Gastrocnemius medialis (tissue), 4 donors: ENCODE measurements around the gene PSORS1C2.

ENCODE experiments used
- POLR2A ChIP-seq, 2 donors: fragments of 450-650 bp; IDR thresholded peaks; one replicate each; pipeline ENCODE4 v1.6.1; 2017; ENCODE audit warnings: antibody characterized with exemption in 2 of 2, mild to moderate bottlenecking in 2 of 2, moderate library complexity in 2 of 2
- TF ChIP-seq, protein P1 (sequence below), 5 experiments: fragments of 450-650 bp in 3 of 5; fragments of 200-600 bp in 2 of 5; sonication (generic) in 2 of 5; IDR thresholded peaks in 4 of 5; conservative IDR thresholded peaks in 1 of 5; 1 replicate in 4 of 5; 2 replicates in 1 of 5; pipeline ENCODE4 v1.5.1; 2016 to 2019; ENCODE audit warnings: antibody characterized with exemption in 5 of 5, mild to moderate bottlenecking in 3 of 5, moderate library complexity in 3 of 5

DNA sequence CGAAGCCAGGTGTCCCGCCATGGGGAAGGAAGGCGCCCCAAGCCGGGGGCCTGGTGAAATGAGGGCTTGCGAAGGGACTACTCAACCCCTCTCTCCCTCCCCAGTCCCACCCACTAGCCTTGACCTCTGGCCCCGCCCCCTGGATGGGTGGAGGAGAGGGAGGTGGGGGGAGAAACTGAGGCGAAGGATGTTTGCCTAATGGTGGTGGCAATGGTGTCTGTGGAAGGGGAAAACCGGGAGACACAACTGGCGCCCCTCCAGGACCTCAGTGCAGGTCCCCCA, 31.7 kb upstream of the PSORS1C2 start, which contains the start of gene POU5F1:
- TF ChIP-seq, protein P1, sequence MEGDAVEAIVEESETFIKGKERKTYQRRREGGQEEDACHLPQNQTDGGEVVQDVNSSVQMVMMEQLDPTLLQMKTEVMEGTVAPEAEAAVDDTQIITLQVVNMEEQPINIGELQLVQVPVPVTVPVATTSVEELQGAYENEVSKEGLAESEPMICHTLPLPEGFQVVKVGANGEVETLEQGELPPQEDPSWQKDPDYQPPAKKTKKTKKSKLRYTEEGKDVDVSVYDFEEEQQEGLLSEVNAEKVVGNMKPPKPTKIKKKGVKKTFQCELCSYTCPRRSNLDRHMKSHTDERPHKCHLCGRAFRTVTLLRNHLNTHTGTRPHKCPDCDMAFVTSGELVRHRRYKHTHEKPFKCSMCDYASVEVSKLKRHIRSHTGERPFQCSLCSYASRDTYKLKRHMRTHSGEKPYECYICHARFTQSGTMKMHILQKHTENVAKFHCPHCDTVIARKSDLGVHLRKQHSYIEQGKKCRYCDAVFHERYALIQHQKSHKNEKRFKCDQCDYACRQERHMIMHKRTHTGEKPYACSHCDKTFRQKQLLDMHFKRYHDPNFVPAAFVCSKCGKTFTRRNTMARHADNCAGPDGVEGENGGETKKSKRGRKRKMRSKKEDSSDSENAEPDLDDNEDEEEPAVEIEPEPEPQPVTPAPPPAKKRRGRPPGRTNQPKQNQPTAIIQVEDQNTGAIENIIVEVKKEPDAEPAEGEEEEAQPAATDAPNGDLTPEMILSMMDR (IDR thresholded peaks at IDR 0.05 in 4 of 5, conservative IDR thresholded peaks at IDR 0.05 in 1 of 5): no peak
- no peak for TF ChIP-seq POLR2A (IDR thresholded peaks at IDR 0.05)
